Ovary (tissue), 3 donors: ENCODE data around the gene TNS1.

ENCODE experiments used
- POLR2A ChIP-seq: fragments of 450-650 bp; IDR thresholded peaks from one replicate; pipeline ENCODE4 v1.6.1; 2017; ENCODE audit warnings: antibody characterized with exemption, mild to moderate bottlenecking, moderate library complexity
- TF ChIP-seq, protein P1 (sequence below), 3 donors: fragments of 450-650 bp in 2 of 3; fragments of 200-600 bp in 1 of 3; IDR thresholded peaks; one replicate each; pipeline versions ENCODE4 v1.5.1 to v1.8.0; 2016 to 2022; ENCODE audit warnings: antibody characterized with exemption in 3 of 3, mild to moderate bottlenecking in 1 of 3
- donor health status: DM: no; HTN: no; CAD: no.

DNA sequence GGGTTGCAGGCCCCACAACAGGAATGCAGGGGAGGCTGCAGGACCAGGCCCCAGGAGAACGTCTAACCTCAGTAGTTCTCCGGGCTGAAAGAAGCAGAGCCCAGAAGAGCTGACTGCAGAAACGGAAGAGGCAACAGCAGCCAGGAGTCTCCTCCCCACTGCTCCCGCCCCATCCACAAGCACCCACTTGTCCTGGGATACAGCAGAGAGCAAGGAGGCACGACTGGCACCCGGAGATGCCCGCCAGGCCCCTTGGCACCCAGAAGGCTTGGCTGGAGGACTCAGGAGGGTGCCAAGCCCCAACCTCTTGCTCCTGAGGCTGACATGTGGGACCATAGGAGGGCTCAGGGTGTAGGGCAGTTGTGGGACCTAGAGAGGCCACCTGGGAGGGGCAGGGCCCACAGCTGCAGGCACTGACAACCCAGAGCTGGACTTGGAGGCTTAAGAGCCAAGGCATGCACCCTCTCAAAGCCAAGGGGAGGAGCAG is 29.0 kb upstream of the TNS1 start:
- TF ChIP-seq, protein P1, sequence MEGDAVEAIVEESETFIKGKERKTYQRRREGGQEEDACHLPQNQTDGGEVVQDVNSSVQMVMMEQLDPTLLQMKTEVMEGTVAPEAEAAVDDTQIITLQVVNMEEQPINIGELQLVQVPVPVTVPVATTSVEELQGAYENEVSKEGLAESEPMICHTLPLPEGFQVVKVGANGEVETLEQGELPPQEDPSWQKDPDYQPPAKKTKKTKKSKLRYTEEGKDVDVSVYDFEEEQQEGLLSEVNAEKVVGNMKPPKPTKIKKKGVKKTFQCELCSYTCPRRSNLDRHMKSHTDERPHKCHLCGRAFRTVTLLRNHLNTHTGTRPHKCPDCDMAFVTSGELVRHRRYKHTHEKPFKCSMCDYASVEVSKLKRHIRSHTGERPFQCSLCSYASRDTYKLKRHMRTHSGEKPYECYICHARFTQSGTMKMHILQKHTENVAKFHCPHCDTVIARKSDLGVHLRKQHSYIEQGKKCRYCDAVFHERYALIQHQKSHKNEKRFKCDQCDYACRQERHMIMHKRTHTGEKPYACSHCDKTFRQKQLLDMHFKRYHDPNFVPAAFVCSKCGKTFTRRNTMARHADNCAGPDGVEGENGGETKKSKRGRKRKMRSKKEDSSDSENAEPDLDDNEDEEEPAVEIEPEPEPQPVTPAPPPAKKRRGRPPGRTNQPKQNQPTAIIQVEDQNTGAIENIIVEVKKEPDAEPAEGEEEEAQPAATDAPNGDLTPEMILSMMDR (IDR thresholded peaks at IDR 0.05): no peak
- TF ChIP-seq POLR2A: no peak
